Suprapubic skin (tissue), 4 donors: ENCODE results near the gene DYNLT2B. TPM values are rescaled to one million over a fixed set of nuclear protein-coding genes. Genes with fewer than 3 reads are reported as not detected.

ENCODE experiments used
- DNase-seq, 2 donors: peaks; one replicate each; pipeline ENCODE4 v3.0.0-alpha.2; 2019; ENCODE audit warnings: low spot score in 2 of 2
- H3K27ac ChIP-seq: fragments of 200-600 bp; sonication (generic); one replicate; pipeline ENCODE4 v1.5.1; 2019
- H3K27me3 ChIP-seq: fragments of 200-600 bp; sonication (generic); one replicate; pipeline ENCODE4 v1.5.1; 2019
- H3K36me3 ChIP-seq: fragments of 200-600 bp; sonication (generic); one replicate; pipeline ENCODE4 v1.5.1; 2019
- H3K4me1 ChIP-seq: fragments of 200-600 bp; sonication (generic); one replicate; pipeline ENCODE4 v1.5.1; 2019
- H3K4me3 ChIP-seq: fragments of 200-600 bp; sonication (generic); one replicate; pipeline ENCODE4 v1.5.1; 2019; ENCODE audit warnings: mild to moderate bottlenecking
- H3K9me3 ChIP-seq: fragments of 200-600 bp; sonication (generic); one replicate; pipeline ENCODE4 v1.5.1; 2019
- EP300 ChIP-seq: sonication (generic); formaldehyde crosslinking; IDR thresholded peaks from one replicate; pipeline ENCODE4 v1.6.1; 2017; ENCODE audit warnings: antibody characterized with exemption
- POLR2A ChIP-seq, 2 donors: fragments of 450-650 bp; IDR thresholded peaks; one replicate each; pipeline ENCODE4 v1.6.1; 2017; ENCODE audit warnings: antibody characterized with exemption in 2 of 2, mild to moderate bottlenecking in 2 of 2, moderate library complexity in 2 of 2
- POLR2AphosphoS5 ChIP-seq, 3 donors: sonication (generic); formaldehyde crosslinking; IDR thresholded peaks; one replicate each; pipeline ENCODE4 v1.6.1; 2017; ENCODE audit warnings: antibody characterized with exemption in 3 of 3
- WGBS: methylation state at CpG from one replicate; pipeline ENCODE4 v1.1.5; 2018; 5-methylcytosine and 5-hydroxymethylcytosine counted together
- total RNA-seq, 4 donors: library from RNA; depleted of rRNA; stranded (reverse); fragments of >200 nt; gene quantifications; one replicate each; pipeline ENCODE4 v1.1.0, GENCODE V29; 2016
- TF ChIP-seq, protein P1 (sequence below), 2 donors: fragments of 200-600 bp in 1 of 2; fragments of 450-650 bp in 1 of 2; sonication (generic) in 1 of 2; IDR thresholded peaks; one replicate each; pipeline ENCODE4 v1.5.1; 2016 to 2019; ENCODE audit warnings: antibody characterized with exemption in 2 of 2, mild to moderate bottlenecking in 1 of 2, moderate library complexity in 1 of 2

The DYNLT2B gene
- total RNA-seq, 4 donors from 2014 or later: 5.3 to 13.1 (median 10.6) TPM

DNA sequence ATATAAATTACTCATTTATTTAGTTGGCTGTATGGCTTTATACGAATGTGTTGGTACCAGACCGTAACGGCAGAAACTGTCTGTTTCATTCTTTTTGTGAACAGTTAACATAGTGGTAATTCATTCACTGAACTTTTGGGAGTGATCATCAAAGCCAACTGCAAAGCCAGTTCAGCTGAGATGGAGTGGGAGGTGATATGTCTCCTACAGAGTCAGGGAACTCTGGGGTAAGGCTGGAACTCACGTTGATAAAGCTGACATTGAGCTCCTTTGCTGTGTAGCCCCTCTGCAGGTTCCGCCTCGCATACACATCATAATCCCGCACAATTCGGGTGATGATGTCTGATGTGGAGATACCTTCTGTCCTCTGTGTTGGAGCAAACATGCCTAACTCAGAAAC lies 76.3 kb downstream of the DYNLT2B start:
- no peak for DNase-seq
- Histone ChIP-seq H3K4me1 (no peaks in the 10 kb centered on the region), H3K9me3 (no peaks in the 10 kb centered on the region), H3K27ac (no peak overlapping the region), H3K27me3 (no peaks in the 10 kb centered on the region), H3K4me3 (no peak overlapping the region), H3K36me3 (peaks cover 82% of the 10 kb centered on the region)
- TF ChIP-seq, protein P1, sequence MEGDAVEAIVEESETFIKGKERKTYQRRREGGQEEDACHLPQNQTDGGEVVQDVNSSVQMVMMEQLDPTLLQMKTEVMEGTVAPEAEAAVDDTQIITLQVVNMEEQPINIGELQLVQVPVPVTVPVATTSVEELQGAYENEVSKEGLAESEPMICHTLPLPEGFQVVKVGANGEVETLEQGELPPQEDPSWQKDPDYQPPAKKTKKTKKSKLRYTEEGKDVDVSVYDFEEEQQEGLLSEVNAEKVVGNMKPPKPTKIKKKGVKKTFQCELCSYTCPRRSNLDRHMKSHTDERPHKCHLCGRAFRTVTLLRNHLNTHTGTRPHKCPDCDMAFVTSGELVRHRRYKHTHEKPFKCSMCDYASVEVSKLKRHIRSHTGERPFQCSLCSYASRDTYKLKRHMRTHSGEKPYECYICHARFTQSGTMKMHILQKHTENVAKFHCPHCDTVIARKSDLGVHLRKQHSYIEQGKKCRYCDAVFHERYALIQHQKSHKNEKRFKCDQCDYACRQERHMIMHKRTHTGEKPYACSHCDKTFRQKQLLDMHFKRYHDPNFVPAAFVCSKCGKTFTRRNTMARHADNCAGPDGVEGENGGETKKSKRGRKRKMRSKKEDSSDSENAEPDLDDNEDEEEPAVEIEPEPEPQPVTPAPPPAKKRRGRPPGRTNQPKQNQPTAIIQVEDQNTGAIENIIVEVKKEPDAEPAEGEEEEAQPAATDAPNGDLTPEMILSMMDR (IDR thresholded peaks at IDR 0.05): no peak
- TF ChIP-seq POLR2AphosphoS5 (IDR thresholded peaks at IDR 0.05): no peak
- no peak for TF ChIP-seq POLR2A (IDR thresholded peaks at IDR 0.05)
- no peak for TF ChIP-seq EP300
- WGBS: 84% methylated on average over 8 of the region's 8 CpGs

Other genes with a start within 250 kb of the DYNLT2B start
- 100 to 1,000 TPM in 1 of 4 donors, 10 to 100 TPM in 3; 67.6 to 163 (median 70.4) TPM for gene TFRC, start 236.2 kb downstream of the DYNLT2B start, total RNA-seq
- not detected for gene ZDHHC19, start 106.8 kb downstream of the DYNLT2B start, total RNA-seq
- gene SLC51A, start 101.7 kb downstream of the DYNLT2B start, total RNA-seq: not detected
- 100 to 1,000 TPM in 3 of 4 donors, 10 to 100 TPM in 1; 98.2 to 189 (median 141) TPM for gene PCYT1A, start 30.5 kb downstream of the DYNLT2B start, total RNA-seq
- gene TM4SF19, start 20.1 kb upstream of the DYNLT2B start, total RNA-seq: under 1 TPM in 2 of 4 donors, not detected in 2; 0.68 to 0.89 TPM
- 10 to 100 TPM; 21.7 to 48.6 (median 33.8) TPM for gene UBXN7, start 114.2 kb upstream of the DYNLT2B start, total RNA-seq
- gene RNF168, start 185.5 kb upstream of the DYNLT2B start, total RNA-seq: 10 to 100 TPM; 22.2 to 40.6 (median 32.6) TPM
- not detected for gene SMCO1, start 197.1 kb upstream of the DYNLT2B start, total RNA-seq